Measurements from ENCODE around the gene OLFML1.

The OLFML1 gene

GRCh38 chr11:7544021-7544420, 58.7 kb downstream of the OLFML1 start:
- H3K36me3 ChIP-seq (ENCODE audit: control insufficient read depth in 1 of 2, insufficient read depth in 2 of 2, low read depth in 1 of 2, low read length in 2 of 2): no peaks in the 10 kb centered on the region
- no peak overlapping the region for H2BK120ac ChIP-seq (ENCODE audit: low read depth, low read length)
- H3K4me2 ChIP-seq (ENCODE audit: low read length, poor library complexity, severe bottlenecking): no peak overlapping the region
- H3K14ac ChIP-seq (ENCODE audit: low read length in 2 of 2): no peak overlapping the region
- no peaks in the 10 kb centered on the region for H3K9me3 ChIP-seq (ENCODE audit: control insufficient read depth, low read length)
- no peak overlapping the region for H3K4me3 ChIP-seq (ENCODE audit: insufficient read depth in 1 of 2, low read depth in 1 of 2, low read length in 2 of 2)
- no peak overlapping the region for H3K18ac ChIP-seq (ENCODE audit: low read depth in 1 of 2, low read length in 2 of 2)
- no peaks in the 10 kb centered on the region for H3K79me1 ChIP-seq (replicated peaks; ENCODE audit: low read length, poor library complexity, severe bottlenecking)
- H3K9ac ChIP-seq (ENCODE audit: low read length): no peak overlapping the region
- H2AFZ ChIP-seq (ENCODE audit: low read depth, low read length): no peak overlapping the region
- H3K27me3 ChIP-seq (ENCODE audit: control insufficient read depth in 1 of 2, insufficient read depth in 1 of 2, low read length in 2 of 2): peaks cover 0 to 29% of the 10 kb centered on the region in 2 experiments
- H2BK12ac ChIP-seq (ENCODE audit: low read length in 2 of 2): no peak overlapping the region
- H3K23ac ChIP-seq (ENCODE audit: low read length in 2 of 2): peak overlapping the region in 1 of 2 experiments; percentile 50
- WGBS: 69% methylated on average over 3 of the region's 3 CpGs
- H3K4ac ChIP-seq (ENCODE audit: low read depth in 1 of 2, low read length in 2 of 2): no peak overlapping the region
- DNase-seq: no peak
- H2BK5ac ChIP-seq (ENCODE audit: low read depth, low read length, poor library complexity, severe bottlenecking): no peak overlapping the region
- no peak overlapping the region for H4K8ac ChIP-seq (ENCODE audit: low read length)
- no peaks in the 10 kb centered on the region for H3K4me1 ChIP-seq (ENCODE audit: control insufficient read depth, insufficient read depth, low read depth, low read length)
- H4K91ac ChIP-seq (ENCODE audit: low read length): no peak overlapping the region
- no peak overlapping the region for H2BK15ac ChIP-seq (ENCODE audit: low read depth, poor library complexity, severe bottlenecking)
- no peak overlapping the region for H2AK5ac ChIP-seq (ENCODE audit: low read length, severe bottlenecking)
- no peak overlapping the region for H3K27ac ChIP-seq (ENCODE audit: low read length, poor library complexity, severe bottlenecking)

- Histone ChIP-seq H3K36me3 (ENCODE audit: control insufficient read depth in 1 of 2, insufficient read depth in 2 of 2, low read depth in 1 of 2, low read length in 2 of 2) (no peaks in the 10 kb centered on the region), H2BK120ac (ENCODE audit: low read depth, low read length) (no peak overlapping the region), H3K4me1 (ENCODE audit: control insufficient read depth, insufficient read depth, low read depth, low read length) (no peaks in the 10 kb centered on the region), H3K79me1 (replicated peaks; ENCODE audit: low read length, poor library complexity, severe bottlenecking) (no peaks in the 10 kb centered on the region), H2BK12ac (ENCODE audit: low read length in 2 of 2) (no peak overlapping the region), H3K4ac (ENCODE audit: low read depth in 1 of 2, low read length in 2 of 2) (no peak overlapping the region), H3K23ac (ENCODE audit: low read length in 2 of 2) (no peak overlapping the region), H3K9me3 (ENCODE audit: control insufficient read depth, low read length) (no peaks in the 10 kb centered on the region), H2BK5ac (ENCODE audit: low read depth, low read length, poor library complexity, severe bottlenecking) (no peak overlapping the region), H2AK5ac (ENCODE audit: low read length, severe bottlenecking) (no peak overlapping the region), H2AFZ (ENCODE audit: low read depth, low read length) (no peak overlapping the region), H3K18ac (ENCODE audit: low read depth in 1 of 2, low read length in 2 of 2) (no peak overlapping the region), H3K4me3 (ENCODE audit: insufficient read depth in 1 of 2, low read depth in 1 of 2, low read length in 2 of 2) (no peak overlapping the region), H3K4me2 (ENCODE audit: low read length, poor library complexity, severe bottlenecking) (no peak overlapping the region), H2BK15ac (ENCODE audit: low read depth, poor library complexity, severe bottlenecking) (no peak overlapping the region), H3K27me3 (ENCODE audit: control insufficient read depth in 1 of 2, insufficient read depth in 1 of 2, low read length in 2 of 2) (peaks cover 0 to 14% of the 10 kb centered on the region in 2 experiments), H3K27ac (ENCODE audit: low read length, poor library complexity, severe bottlenecking) (no peak overlapping the region), H4K8ac (ENCODE audit: low read length) (no peak overlapping the region), H3K9ac (ENCODE audit: low read length) (no peak overlapping the region), H4K91ac (ENCODE audit: low read length) (no peak overlapping the region), H3K14ac (ENCODE audit: low read length in 2 of 2) (no peak overlapping the region)
- DNase-seq: no peak
- WGBS: 100% methylated on average over 1 of the region's 4 CpGs
Measured at GRCh38 chr11:7545611-7546010, 60.3 kb downstream of the OLFML1 start.

DNA sequence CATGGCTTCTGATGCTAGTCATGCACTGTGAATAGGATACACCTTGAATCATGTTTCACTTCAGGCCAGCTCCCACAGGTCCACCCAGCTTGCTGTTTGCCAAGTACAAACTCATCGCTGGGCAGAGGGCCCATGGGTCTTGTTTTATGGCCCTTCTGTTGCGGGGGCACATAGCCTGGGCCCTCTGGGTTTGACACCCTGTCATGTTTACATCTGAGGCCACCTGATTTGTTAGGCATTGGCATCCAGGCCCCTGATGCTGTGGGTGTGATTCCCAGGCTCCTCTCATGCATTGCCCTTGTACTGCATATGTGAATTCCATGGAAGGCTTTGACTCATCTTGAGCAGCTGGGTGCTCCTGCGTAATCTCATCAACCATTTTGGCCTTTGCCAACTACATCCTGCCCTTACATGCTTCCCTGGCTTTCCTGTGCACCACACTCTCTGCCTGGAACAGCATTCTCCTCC, 61.1 kb downstream of the OLFML1 start:
- Histone ChIP-seq H3K4me2 (ENCODE audit: low read length, poor library complexity, severe bottlenecking) (no peak overlapping the region), H4K91ac (ENCODE audit: low read length) (no peak overlapping the region), H3K4ac (ENCODE audit: low read depth in 1 of 2, low read length in 2 of 2) (no peak overlapping the region), H3K18ac (ENCODE audit: low read depth in 1 of 2, low read length in 2 of 2) (no peak overlapping the region), H3K23ac (ENCODE audit: low read length in 2 of 2) (no peak overlapping the region), H4K8ac (ENCODE audit: low read length) (no peak overlapping the region), H2BK15ac (ENCODE audit: low read depth, poor library complexity, severe bottlenecking) (no peak overlapping the region), H3K9ac (ENCODE audit: low read length) (no peak overlapping the region), H2AFZ (ENCODE audit: low read depth, low read length) (no peak overlapping the region), H3K79me1 (replicated peaks; ENCODE audit: low read length, poor library complexity, severe bottlenecking) (no peaks in the 10 kb centered on the region), H2BK5ac (ENCODE audit: low read depth, low read length, poor library complexity, severe bottlenecking) (no peak overlapping the region), H3K9me3 (ENCODE audit: control insufficient read depth, low read length) (no peaks in the 10 kb centered on the region), H3K27ac (ENCODE audit: low read length, poor library complexity, severe bottlenecking) (no peak overlapping the region), H3K36me3 (ENCODE audit: control insufficient read depth in 1 of 2, insufficient read depth in 2 of 2, low read depth in 1 of 2, low read length in 2 of 2) (no peaks in the 10 kb centered on the region), H2BK120ac (ENCODE audit: low read depth, low read length) (no peak overlapping the region), H3K4me3 (ENCODE audit: insufficient read depth in 1 of 2, low read depth in 1 of 2, low read length in 2 of 2) (no peak overlapping the region), H3K14ac (ENCODE audit: low read length in 2 of 2) (no peak overlapping the region), H2BK12ac (ENCODE audit: low read length in 2 of 2) (no peak overlapping the region), H2AK5ac (ENCODE audit: low read length, severe bottlenecking) (no peak overlapping the region), H3K4me1 (ENCODE audit: control insufficient read depth, insufficient read depth, low read depth, low read length) (no peaks in the 10 kb centered on the region), H3K27me3 (ENCODE audit: control insufficient read depth in 1 of 2, insufficient read depth in 1 of 2, low read length in 2 of 2) (peaks cover 0 to 11% of the 10 kb centered on the region in 2 experiments)
- DNase-seq: no peak
- 87% methylated on average over 3 of the region's 3 CpGs for WGBS

DNA sequence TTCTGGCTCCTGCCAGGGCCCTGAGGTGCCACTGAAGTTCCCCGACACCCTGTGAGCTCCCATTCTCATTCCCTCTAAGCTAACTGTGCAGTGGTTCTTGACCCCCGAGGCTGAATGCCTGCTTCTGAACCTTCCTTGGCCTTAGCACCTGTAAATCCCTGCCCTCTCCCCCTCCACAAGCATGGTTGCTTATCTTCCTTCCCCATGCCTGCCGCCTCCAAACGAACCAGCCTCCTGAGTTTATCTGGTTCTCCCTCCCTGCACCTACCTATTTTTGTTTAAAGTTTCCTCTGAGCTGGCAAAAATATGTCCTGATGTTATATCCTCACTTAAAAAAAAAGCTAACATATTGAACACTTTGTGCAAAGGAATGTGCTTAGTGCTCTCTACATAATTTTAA, 62.4 kb downstream of the OLFML1 start:
- Histone ChIP-seq H2BK120ac (ENCODE audit: low read depth, low read length) (no peak overlapping the region), H2AK5ac (ENCODE audit: low read length, severe bottlenecking) (no peak overlapping the region), H2BK12ac (ENCODE audit: low read length in 2 of 2) (no peak overlapping the region), H3K79me1 (replicated peaks; ENCODE audit: low read length, poor library complexity, severe bottlenecking) (no peaks in the 10 kb centered on the region), H3K9me3 (ENCODE audit: control insufficient read depth, low read length) (no peaks in the 10 kb centered on the region), H3K9ac (ENCODE audit: low read length) (no peak overlapping the region), H3K4me2 (ENCODE audit: low read length, poor library complexity, severe bottlenecking) (no peak overlapping the region), H3K4me1 (ENCODE audit: control insufficient read depth, insufficient read depth, low read depth, low read length) (no peaks in the 10 kb centered on the region), H3K18ac (ENCODE audit: low read depth in 1 of 2, low read length in 2 of 2) (no peak overlapping the region), H4K8ac (ENCODE audit: low read length) (no peak overlapping the region), H2AFZ (ENCODE audit: low read depth, low read length) (no peak overlapping the region), H3K27me3 (ENCODE audit: control insufficient read depth in 1 of 2, insufficient read depth in 1 of 2, low read length in 2 of 2) (peaks cover 0 to 11% of the 10 kb centered on the region in 2 experiments), H3K27ac (ENCODE audit: low read length, poor library complexity, severe bottlenecking) (no peak overlapping the region), H3K23ac (ENCODE audit: low read length in 2 of 2) (no peak overlapping the region), H3K36me3 (ENCODE audit: control insufficient read depth in 1 of 2, insufficient read depth in 2 of 2, low read depth in 1 of 2, low read length in 2 of 2) (no peaks in the 10 kb centered on the region), H3K4ac (ENCODE audit: low read depth in 1 of 2, low read length in 2 of 2) (no peak overlapping the region), H3K14ac (ENCODE audit: low read length in 2 of 2) (no peak overlapping the region), H3K4me3 (ENCODE audit: insufficient read depth in 1 of 2, low read depth in 1 of 2, low read length in 2 of 2) (no peak overlapping the region), H4K91ac (ENCODE audit: low read length) (no peak overlapping the region), H2BK5ac (ENCODE audit: low read depth, low read length, poor library complexity, severe bottlenecking) (no peak overlapping the region), H2BK15ac (ENCODE audit: low read depth, poor library complexity, severe bottlenecking) (no peak overlapping the region)
- 80% methylated on average over 4 of the region's 4 CpGs for WGBS
- DNase-seq: no peak

Measured in mesenchymal stem cell (in vitro differentiated cells and primary cell).